ENCODE data around the gene TCERG1L.

GRCh38 chr10:131115321-131115720 lies 196.2 kb downstream of the TCERG1L start:
- TF ChIP-seq, protein P1, sequence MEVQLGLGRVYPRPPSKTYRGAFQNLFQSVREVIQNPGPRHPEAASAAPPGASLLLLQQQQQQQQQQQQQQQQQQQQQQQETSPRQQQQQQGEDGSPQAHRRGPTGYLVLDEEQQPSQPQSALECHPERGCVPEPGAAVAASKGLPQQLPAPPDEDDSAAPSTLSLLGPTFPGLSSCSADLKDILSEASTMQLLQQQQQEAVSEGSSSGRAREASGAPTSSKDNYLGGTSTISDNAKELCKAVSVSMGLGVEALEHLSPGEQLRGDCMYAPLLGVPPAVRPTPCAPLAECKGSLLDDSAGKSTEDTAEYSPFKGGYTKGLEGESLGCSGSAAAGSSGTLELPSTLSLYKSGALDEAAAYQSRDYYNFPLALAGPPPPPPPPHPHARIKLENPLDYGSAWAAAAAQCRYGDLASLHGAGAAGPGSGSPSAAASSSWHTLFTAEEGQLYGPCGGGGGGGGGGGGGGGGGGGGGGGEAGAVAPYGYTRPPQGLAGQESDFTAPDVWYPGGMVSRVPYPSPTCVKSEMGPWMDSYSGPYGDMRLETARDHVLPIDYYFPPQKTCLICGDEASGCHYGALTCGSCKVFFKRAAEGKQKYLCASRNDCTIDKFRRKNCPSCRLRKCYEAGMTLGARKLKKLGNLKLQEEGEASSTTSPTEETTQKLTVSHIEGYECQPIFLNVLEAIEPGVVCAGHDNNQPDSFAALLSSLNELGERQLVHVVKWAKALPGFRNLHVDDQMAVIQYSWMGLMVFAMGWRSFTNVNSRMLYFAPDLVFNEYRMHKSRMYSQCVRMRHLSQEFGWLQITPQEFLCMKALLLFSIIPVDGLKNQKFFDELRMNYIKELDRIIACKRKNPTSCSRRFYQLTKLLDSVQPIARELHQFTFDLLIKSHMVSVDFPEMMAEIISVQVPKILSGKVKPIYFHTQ (CRISPR knock-in tag; IDR thresholded peaks at IDR 0.05): no peak
- TF ChIP-seq SMAD3 (CRISPR knock-in tag; IDR thresholded peaks at IDR 0.05; ENCODE audit: borderline replicate concordance) (no peak), CTCF (IDR thresholded peaks at IDR 0.05) (no peak), CDX4 (CRISPR knock-in tag; IDR thresholded peaks at IDR 0.05; ENCODE audit: borderline replicate concordance) (no peak), FOXP1 (CRISPR knock-in tag; IDR thresholded peaks at IDR 0.05; ENCODE audit: borderline replicate concordance) (no peak), JUN (CRISPR knock-in tag; IDR thresholded peaks at IDR 0.05) (no peak), ZNF138 (CRISPR knock-in tag; conservative IDR thresholded peaks at IDR 0.05) (no peak), SP1 (CRISPR knock-in tag; conservative IDR thresholded peaks at IDR 0.05) (no peak)
- TF ChIP-seq, protein P2, sequence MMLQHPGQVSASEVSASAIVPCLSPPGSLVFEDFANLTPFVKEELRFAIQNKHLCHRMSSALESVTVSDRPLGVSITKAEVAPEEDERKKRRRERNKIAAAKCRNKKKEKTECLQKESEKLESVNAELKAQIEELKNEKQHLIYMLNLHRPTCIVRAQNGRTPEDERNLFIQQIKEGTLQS (CRISPR knock-in tag; conservative IDR thresholded peaks at IDR 0.05): no peak

Measured in WTC11 (cell line).